ENCODE measurements around the gene WTIP. TPM values are rescaled to one million over a fixed set of nuclear protein-coding genes. Genes with fewer than 3 reads are reported as not detected.

WTIP gene
- total RNA-seq, 1 donor from 2014 or later = 127 TPM

- Histone ChIP-seq H3K27me3 (no peaks in the 10 kb centered on the region), H3K4me3 (no peak overlapping the region), H3K36me3 (no peaks in the 10 kb centered on the region), H3K27ac (no peak overlapping the region), H3K9me3 (no peaks in the 10 kb centered on the region), H3K4me1 (no peaks in the 10 kb centered on the region)
- TF ChIP-seq CTCF (IDR thresholded peaks at IDR 0.05) = no peak
- no peak for DNase-seq (ENCODE audit: low spot score in 2 of 2)
- intact Hi-C loops (cut with DNase I) = no loop called here
These were observed 59.4 kb downstream of the WTIP start for GRCh38 chr19:34540811-34541557.

GRCh38 chr19:34549833-34550232 lies 68.3 kb downstream of the WTIP start:
- H3K27me3 ChIP-seq = no peaks in the 10 kb centered on the region
- H3K4me3 ChIP-seq = no peak overlapping the region
- H3K36me3 ChIP-seq = no peaks in the 10 kb centered on the region
- peaks cover 0 to 11% of the 10 kb centered on the region in 2 donors for H3K9me3 ChIP-seq
- H3K4me1 ChIP-seq = no peaks in the 10 kb centered on the region
- DNase-seq (ENCODE audit: low spot score in 2 of 2) = no peak
- no peak overlapping the region for H3K27ac ChIP-seq
- no peak for TF ChIP-seq CTCF (IDR thresholded peaks at IDR 0.05)
- intact Hi-C loops (cut with DNase I) = no loop called here

- no peaks in the 10 kb centered on the region for H3K27me3 ChIP-seq
- H3K4me1 ChIP-seq = no peaks in the 10 kb centered on the region
- no peaks in the 10 kb centered on the region for H3K36me3 ChIP-seq
- no peak overlapping the region for H3K27ac ChIP-seq
- intact Hi-C loops (cut with DNase I) = no loop called here
- H3K4me3 ChIP-seq = no peak overlapping the region
- no peak for DNase-seq (ENCODE audit: low spot score in 2 of 2)
- no peak for TF ChIP-seq CTCF (IDR thresholded peaks at IDR 0.05)
- no peaks in the 10 kb centered on the region for H3K9me3 ChIP-seq
These were observed 73.9 kb downstream of the WTIP start for GRCh38 chr19:34555447-34555846.

GRCh38 chr19:34556488-34556887 lies 74.9 kb downstream of the WTIP start:
- Histone ChIP-seq H3K9me3 (no peaks in the 10 kb centered on the region), H3K36me3 (no peaks in the 10 kb centered on the region), H3K4me3 (no peak overlapping the region), H3K27ac (no peak overlapping the region), H3K4me1 (no peaks in the 10 kb centered on the region), H3K27me3 (no peaks in the 10 kb centered on the region)
- no peak for DNase-seq (ENCODE audit: low spot score in 2 of 2)
- intact Hi-C loops (cut with DNase I) = no loop called here
- peak in 1 of 3 experiments; percentile 20 for TF ChIP-seq CTCF (IDR thresholded peaks at IDR 0.05)

GRCh38 chr19:34559045-34559444 lies 77.5 kb downstream of the WTIP start:
- Histone ChIP-seq H3K27me3 (no peaks in the 10 kb centered on the region), H3K4me3 (no peak overlapping the region), H3K4me1 (no peaks in the 10 kb centered on the region), H3K9me3 (no peaks in the 10 kb centered on the region), H3K27ac (no peak overlapping the region), H3K36me3 (no peaks in the 10 kb centered on the region)
- intact Hi-C loops (cut with DNase I) = no loop called here
- TF ChIP-seq CTCF (IDR thresholded peaks at IDR 0.05) = no peak
- no peak for DNase-seq (ENCODE audit: low spot score in 2 of 2)
